ENCODE data around the gene SH3BP4.

DNA sequence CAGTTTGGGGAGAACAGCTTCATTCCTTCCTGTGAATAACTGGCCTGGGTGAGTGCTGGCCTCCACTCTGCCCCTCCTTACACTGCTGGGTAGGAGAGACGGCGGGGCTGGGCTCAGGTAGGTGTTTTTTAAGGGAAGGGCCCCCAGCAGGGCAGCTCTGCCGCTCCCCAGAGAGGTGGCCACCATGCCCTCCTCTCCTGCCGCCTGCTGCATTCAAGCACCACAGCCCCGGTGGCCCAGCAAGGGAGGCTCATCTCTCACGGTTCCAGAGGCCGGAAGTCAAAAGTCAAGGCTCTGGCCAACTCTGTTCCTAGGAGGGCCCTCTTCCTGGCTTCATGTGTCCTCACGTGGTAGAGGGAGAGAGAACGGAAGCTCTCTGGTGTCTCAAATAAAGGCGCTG, 81.1 kb downstream of the SH3BP4 start:
- TF ChIP-seq, protein P1, sequence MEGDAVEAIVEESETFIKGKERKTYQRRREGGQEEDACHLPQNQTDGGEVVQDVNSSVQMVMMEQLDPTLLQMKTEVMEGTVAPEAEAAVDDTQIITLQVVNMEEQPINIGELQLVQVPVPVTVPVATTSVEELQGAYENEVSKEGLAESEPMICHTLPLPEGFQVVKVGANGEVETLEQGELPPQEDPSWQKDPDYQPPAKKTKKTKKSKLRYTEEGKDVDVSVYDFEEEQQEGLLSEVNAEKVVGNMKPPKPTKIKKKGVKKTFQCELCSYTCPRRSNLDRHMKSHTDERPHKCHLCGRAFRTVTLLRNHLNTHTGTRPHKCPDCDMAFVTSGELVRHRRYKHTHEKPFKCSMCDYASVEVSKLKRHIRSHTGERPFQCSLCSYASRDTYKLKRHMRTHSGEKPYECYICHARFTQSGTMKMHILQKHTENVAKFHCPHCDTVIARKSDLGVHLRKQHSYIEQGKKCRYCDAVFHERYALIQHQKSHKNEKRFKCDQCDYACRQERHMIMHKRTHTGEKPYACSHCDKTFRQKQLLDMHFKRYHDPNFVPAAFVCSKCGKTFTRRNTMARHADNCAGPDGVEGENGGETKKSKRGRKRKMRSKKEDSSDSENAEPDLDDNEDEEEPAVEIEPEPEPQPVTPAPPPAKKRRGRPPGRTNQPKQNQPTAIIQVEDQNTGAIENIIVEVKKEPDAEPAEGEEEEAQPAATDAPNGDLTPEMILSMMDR (IDR thresholded peaks at IDR 0.05), result no peak
- TF ChIP-seq EP300 (IDR thresholded peaks at IDR 0.05) (no peak), POLR2A (IDR thresholded peaks at IDR 0.05) (no peak), POLR2AphosphoS5 (IDR thresholded peaks at IDR 0.05) (no peak)
